GM13976 (cell line): ENCODE data around the gene CFAP92.
"Not testable (repeated sequence)": the region's sequence is repeated elsewhere in the genome, so short reads cannot be mapped to it uniquely, and the experiment has no call there.

Experiments used
- DNase-seq: peaks from one replicate; pipeline ENCODE4 v3.0.0; 2012; ENCODE audit warnings: low spot score
- CTCF ChIP-seq: IDR thresholded peaks from 2 replicates; pipeline ENCODE4 v1.5.1; 2012; ENCODE audit warnings: borderline replicate concordance, mild to moderate bottlenecking; ENCODE audit not compliant: insufficient read depth; ENCODE audit errors: extremely low read depth, missing control alignments, control extremely low read depth
- in situ Hi-C: fragments of 300-500 bp; cut with MboI; formaldehyde crosslinking; loops from one replicate; pipeline ENCODE4 v1.12.0; 2022; ENCODE audit warnings: low sequenced_read_pairs, mixed read lengths, inconsistent platforms; ENCODE audit not compliant: unreplicated experiment

The CFAP92 gene

GRCh38 chr3:128870347-128870746, 123.5 kb downstream of the CFAP92 start:
- TF ChIP-seq CTCF = no peak
- in situ Hi-C loops = no loop called here
- no peak for DNase-seq

GRCh38 chr3:128867200-128868125, 126.4 kb downstream of the CFAP92 start:
- DNase-seq = no peak
- TF ChIP-seq CTCF = no peak
- in situ Hi-C loops = no loop called here

GRCh38 chr3:128864849-128865804, 128.7 kb downstream of the CFAP92 start:
- DNase-seq, in situ Hi-C loops: not testable (repeated sequence)

GRCh38 chr3:128864351-128864811, 129.5 kb downstream of the CFAP92 start:
- in situ Hi-C loops = no loop called here
- no peak for TF ChIP-seq CTCF
- no peak for DNase-seq

- DNase-seq = no peak
- in situ Hi-C loops = no loop called here
Observed at GRCh38 chr3:128863560-128863959, 130.3 kb downstream of the CFAP92 start.

GRCh38 chr3:128861491-128861890, 132.4 kb downstream of the CFAP92 start:
- in situ Hi-C loops = no loop called here
- DNase-seq = no peak
- no peak for TF ChIP-seq CTCF

More at GRCh38 chr3:128863560-128863959, 130.3 kb downstream of the CFAP92 start:
- TF ChIP-seq CTCF = no peak
